Ovary (tissue), 3 donors: ENCODE data around the gene MSH4.

Experiments used
- EP300 ChIP-seq: sonication (generic); formaldehyde crosslinking; IDR thresholded peaks from one replicate; pipeline ENCODE4 v1.6.1; 2017; ENCODE audit warnings: antibody characterized with exemption
- POLR2A ChIP-seq: fragments of 450-650 bp; IDR thresholded peaks from one replicate; pipeline ENCODE4 v1.6.1; 2017; ENCODE audit warnings: antibody characterized with exemption, mild to moderate bottlenecking, moderate library complexity
- TF ChIP-seq, protein P1 (sequence below), 3 donors: fragments of 450-650 bp in 2 of 3; fragments of 200-600 bp in 1 of 3; IDR thresholded peaks; one replicate each; pipeline versions ENCODE4 v1.5.1 to v1.8.0; 2016 to 2022; ENCODE audit warnings: antibody characterized with exemption in 3 of 3, mild to moderate bottlenecking in 1 of 3
- donor health status: DM: no; HTN: no; CAD: no.

DNA sequence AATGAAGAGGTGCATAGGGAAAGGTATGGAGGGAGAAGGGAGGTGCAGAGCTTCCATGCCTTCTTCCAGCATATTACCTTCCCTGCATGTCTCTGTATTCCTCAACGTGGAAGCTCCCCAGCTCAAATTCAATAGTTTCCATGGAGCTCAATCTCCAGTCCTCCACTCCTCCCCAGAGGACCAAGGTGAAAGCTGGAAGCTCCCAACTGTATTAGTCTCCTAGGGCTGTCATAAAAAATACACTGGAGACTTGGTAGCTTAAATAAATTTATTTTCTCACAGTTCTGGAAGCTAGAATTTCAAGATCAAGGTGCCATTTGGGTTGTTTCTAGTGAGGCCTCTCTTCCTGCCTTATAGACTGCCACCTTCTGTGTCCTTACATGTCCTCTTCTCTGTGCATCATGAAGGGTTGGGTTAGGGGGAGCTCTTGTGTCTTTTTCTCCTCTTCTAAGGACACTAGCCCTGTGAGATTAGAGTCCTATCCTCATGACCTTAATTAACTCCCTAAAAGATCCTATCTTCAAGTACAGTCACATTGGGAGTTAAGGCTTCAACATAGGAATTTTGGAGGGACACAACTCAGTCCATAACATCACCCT is 32.5 kb upstream of the MSH4 start:
- TF ChIP-seq POLR2A (no peak), EP300 (no peak)
- TF ChIP-seq, protein P1, sequence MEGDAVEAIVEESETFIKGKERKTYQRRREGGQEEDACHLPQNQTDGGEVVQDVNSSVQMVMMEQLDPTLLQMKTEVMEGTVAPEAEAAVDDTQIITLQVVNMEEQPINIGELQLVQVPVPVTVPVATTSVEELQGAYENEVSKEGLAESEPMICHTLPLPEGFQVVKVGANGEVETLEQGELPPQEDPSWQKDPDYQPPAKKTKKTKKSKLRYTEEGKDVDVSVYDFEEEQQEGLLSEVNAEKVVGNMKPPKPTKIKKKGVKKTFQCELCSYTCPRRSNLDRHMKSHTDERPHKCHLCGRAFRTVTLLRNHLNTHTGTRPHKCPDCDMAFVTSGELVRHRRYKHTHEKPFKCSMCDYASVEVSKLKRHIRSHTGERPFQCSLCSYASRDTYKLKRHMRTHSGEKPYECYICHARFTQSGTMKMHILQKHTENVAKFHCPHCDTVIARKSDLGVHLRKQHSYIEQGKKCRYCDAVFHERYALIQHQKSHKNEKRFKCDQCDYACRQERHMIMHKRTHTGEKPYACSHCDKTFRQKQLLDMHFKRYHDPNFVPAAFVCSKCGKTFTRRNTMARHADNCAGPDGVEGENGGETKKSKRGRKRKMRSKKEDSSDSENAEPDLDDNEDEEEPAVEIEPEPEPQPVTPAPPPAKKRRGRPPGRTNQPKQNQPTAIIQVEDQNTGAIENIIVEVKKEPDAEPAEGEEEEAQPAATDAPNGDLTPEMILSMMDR (IDR thresholded peaks at IDR 0.05): no peak
